DMS 273 (cell line): Measurements from ENCODE around the gene ODAD3.

Experiments
- DNase-seq: peaks from one replicate; lab custom pipeline; 2025; ENCODE audit not compliant: unreplicated experiment; lab: John Stamatoyannopoulos, UW

ODAD3 gene

GRCh38 chr19:11377756-11378155 lies 57.2 kb downstream of the ODAD3 start:
- DNase-seq = no peak

GRCh38 chr19:11377237-11377636 lies 57.7 kb downstream of the ODAD3 start:
- DNase-seq = peak; percentile 51

- peak; percentile 82 for DNase-seq
Observed at GRCh38 chr19:11375143-11375948, 59.6 kb downstream of the ODAD3 start.

GRCh38 chr19:11374433-11375142 lies 60.3 kb downstream of the ODAD3 start, which contains the start of gene SWSAP1:
SWSAP1 (plus strand) TSS chr19:11374666; CDS start chr19:11374681, 15 bp downstream.
- peak; percentile 100 for DNase-seq

GRCh38 chr19:11373885-11374432 lies 61.0 kb downstream of the ODAD3 start:
- no peak for DNase-seq

GRCh38 chr19:11373166-11373884 lies 61.6 kb downstream of the ODAD3 start:
- DNase-seq = peak; percentile 90

GRCh38 chr19:11370744-11371143 lies 64.2 kb downstream of the ODAD3 start:
- DNase-seq = no peak
